ENCODE data around the gene MACROD2. TPM values are rescaled to one million over a fixed set of nuclear protein-coding genes. Genes with fewer than 3 reads are reported as not detected.

MACROD2 gene
- total and polyA plus RNA-seq, 4 donors, result 13.0 to 67.1 (median 20.7) TPM

DNA sequence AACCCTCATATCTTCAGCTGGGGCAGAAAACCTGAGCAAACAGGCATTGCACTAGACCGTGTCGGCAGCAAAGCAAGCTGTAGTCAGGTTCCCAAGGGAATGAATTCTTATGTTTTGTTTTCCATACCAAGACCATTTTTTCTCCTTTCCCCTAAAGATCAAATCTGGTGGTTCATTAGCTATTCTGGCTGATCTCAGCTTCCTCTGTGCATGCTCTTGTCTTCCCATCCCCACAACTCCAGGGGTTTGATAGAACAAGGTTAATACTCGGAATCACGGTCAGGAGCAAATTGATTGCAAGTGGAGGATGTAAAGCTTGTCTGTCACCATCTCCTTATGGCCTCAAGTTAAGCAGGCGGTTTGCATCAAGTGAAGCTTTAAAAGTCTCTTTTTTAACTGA is 1799.1 kb downstream of the MACROD2 start:
- no peaks in the 10 kb centered on the region for H3K36me3 ChIP-seq (ENCODE audit: control insufficient read depth in 4 of 4, insufficient read depth in 4 of 4, low read length in 4 of 4)
- WGBS, 2 donors, result 87 to 94% methylated on average over 5 of the region's 5 CpGs
- no peaks in the 10 kb centered on the region for H3K4me1 ChIP-seq (ENCODE audit: control insufficient read depth in 5 of 5, insufficient read depth in 5 of 5, low read length in 5 of 5)
- H3K9ac ChIP-seq (ENCODE audit: insufficient read depth in 1 of 2, low read length in 2 of 2), result no peak overlapping the region
- no peak for ATAC-seq (ENCODE audit: insufficient read depth, low FRiP score)
- H3K27me3 ChIP-seq (ENCODE audit: control insufficient read depth in 3 of 3, insufficient read depth in 3 of 3, low read length in 2 of 3), result no peaks in the 10 kb centered on the region
- no peak overlapping the region for H3K27ac ChIP-seq (ENCODE audit: low read depth in 1 of 2, low read length in 1 of 2)
- no peaks in the 10 kb centered on the region for H3K9me3 ChIP-seq (ENCODE audit: control insufficient read depth in 4 of 4, insufficient read depth in 3 of 4, low read length in 3 of 4)
- no peak overlapping the region for H3K4me3 ChIP-seq
- TF ChIP-seq, protein P1, sequence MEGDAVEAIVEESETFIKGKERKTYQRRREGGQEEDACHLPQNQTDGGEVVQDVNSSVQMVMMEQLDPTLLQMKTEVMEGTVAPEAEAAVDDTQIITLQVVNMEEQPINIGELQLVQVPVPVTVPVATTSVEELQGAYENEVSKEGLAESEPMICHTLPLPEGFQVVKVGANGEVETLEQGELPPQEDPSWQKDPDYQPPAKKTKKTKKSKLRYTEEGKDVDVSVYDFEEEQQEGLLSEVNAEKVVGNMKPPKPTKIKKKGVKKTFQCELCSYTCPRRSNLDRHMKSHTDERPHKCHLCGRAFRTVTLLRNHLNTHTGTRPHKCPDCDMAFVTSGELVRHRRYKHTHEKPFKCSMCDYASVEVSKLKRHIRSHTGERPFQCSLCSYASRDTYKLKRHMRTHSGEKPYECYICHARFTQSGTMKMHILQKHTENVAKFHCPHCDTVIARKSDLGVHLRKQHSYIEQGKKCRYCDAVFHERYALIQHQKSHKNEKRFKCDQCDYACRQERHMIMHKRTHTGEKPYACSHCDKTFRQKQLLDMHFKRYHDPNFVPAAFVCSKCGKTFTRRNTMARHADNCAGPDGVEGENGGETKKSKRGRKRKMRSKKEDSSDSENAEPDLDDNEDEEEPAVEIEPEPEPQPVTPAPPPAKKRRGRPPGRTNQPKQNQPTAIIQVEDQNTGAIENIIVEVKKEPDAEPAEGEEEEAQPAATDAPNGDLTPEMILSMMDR (IDR thresholded peaks at IDR 0.05; ENCODE audit: control extremely low read depth, extremely low read depth), result no peak
- DNase-seq, result no peak

DNA sequence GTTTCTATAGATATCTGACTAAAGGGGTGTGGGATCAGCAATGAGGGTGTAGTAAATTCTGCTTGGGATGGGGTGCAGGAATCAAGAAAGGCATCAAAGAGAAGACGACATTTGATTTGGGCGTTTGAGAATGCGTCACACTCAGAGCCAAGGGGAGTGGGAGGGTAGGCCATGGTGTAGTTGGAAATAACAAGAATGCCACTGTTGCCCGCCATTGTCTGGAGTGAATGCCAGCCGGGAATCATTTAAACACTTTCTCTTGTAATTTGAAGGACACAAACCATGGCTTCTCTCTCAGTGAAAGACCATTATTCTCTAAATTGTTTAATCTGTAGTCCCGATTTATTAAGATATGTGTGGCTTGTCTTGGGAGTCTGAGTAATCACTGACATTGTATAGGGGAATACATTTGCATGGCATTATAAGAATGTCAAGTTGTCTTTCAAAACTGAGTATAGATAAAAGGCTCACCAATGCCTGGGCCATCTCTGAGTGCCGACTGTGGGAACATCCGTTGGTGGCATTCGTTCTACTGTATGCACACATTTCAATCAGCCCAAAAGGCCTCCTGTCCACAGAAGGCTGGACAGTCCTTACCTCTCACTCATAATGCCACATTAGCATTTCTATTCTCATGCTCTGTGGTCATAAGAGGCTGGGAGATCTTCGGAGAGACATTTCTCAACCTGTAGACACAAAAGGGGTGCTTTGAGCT is 1800.1 kb downstream of the MACROD2 start:
- no peak for ATAC-seq (ENCODE audit: insufficient read depth, low FRiP score)
- Histone ChIP-seq H3K9ac (ENCODE audit: insufficient read depth in 1 of 2, low read length in 2 of 2) (no peak overlapping the region), H3K27ac (ENCODE audit: low read depth in 1 of 2, low read length in 1 of 2) (no peak overlapping the region), H3K36me3 (ENCODE audit: control insufficient read depth in 4 of 4, insufficient read depth in 4 of 4, low read length in 4 of 4) (no peaks in the 10 kb centered on the region), H3K4me3 (no peak overlapping the region), H3K4me1 (ENCODE audit: control insufficient read depth in 5 of 5, insufficient read depth in 5 of 5, low read length in 5 of 5) (no peaks in the 10 kb centered on the region), H3K9me3 (ENCODE audit: control insufficient read depth in 4 of 4, insufficient read depth in 3 of 4, low read length in 3 of 4) (no peaks in the 10 kb centered on the region), H3K27me3 (ENCODE audit: control insufficient read depth in 3 of 3, insufficient read depth in 3 of 3, low read length in 2 of 3) (no peaks in the 10 kb centered on the region)
- WGBS, 2 donors, result 94 to 96% methylated on average over 10 of the region's 10 CpGs
- no peak for DNase-seq
- TF ChIP-seq, protein P1 (IDR thresholded peaks at IDR 0.05; ENCODE audit: control extremely low read depth, extremely low read depth), result no peak

DNA sequence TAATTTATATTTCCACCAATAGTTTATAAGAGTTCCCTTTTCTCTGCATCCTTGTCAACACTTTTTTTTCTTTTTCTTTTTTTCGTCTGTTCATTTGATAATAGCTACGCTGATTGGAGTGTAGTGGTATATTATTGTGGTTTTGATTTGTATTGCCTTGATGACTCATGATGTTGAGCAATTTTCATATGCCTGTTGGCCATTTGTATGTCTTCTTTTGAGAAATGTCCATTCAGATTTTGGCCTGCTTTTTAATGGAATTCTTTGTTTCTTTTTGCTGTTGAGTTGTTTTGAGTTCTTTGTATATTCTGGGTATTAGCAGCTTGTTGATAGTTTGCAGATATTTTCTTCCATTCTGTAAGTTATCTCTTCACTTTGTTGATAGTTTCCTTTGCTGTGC is 1804.6 kb downstream of the MACROD2 start:
- no peaks in the 10 kb centered on the region for H3K27me3 ChIP-seq (ENCODE audit: control insufficient read depth in 3 of 3, insufficient read depth in 3 of 3, low read length in 2 of 3)
- H3K4me3 ChIP-seq, result no peak overlapping the region
- H3K27ac ChIP-seq (ENCODE audit: low read depth in 1 of 2, low read length in 1 of 2), result no peak overlapping the region
- ATAC-seq (ENCODE audit: insufficient read depth, low FRiP score), result no peak
- H3K36me3 ChIP-seq (ENCODE audit: control insufficient read depth in 4 of 4, insufficient read depth in 4 of 4, low read length in 4 of 4), result no peaks in the 10 kb centered on the region
- H3K4me1 ChIP-seq (ENCODE audit: control insufficient read depth in 5 of 5, insufficient read depth in 5 of 5, low read length in 5 of 5), result no peaks in the 10 kb centered on the region
- no peak overlapping the region for H3K9ac ChIP-seq (ENCODE audit: insufficient read depth in 1 of 2, low read length in 2 of 2)
- 55 to 77% methylated on average over 2 of the region's 2 CpGs for WGBS, 2 donors
- H3K9me3 ChIP-seq (ENCODE audit: control insufficient read depth in 4 of 4, insufficient read depth in 3 of 4, low read length in 3 of 4), result no peaks in the 10 kb centered on the region
- DNase-seq, result no peak
- TF ChIP-seq, protein P1 (IDR thresholded peaks at IDR 0.05; ENCODE audit: control extremely low read depth, extremely low read depth), result no peak

DNA sequence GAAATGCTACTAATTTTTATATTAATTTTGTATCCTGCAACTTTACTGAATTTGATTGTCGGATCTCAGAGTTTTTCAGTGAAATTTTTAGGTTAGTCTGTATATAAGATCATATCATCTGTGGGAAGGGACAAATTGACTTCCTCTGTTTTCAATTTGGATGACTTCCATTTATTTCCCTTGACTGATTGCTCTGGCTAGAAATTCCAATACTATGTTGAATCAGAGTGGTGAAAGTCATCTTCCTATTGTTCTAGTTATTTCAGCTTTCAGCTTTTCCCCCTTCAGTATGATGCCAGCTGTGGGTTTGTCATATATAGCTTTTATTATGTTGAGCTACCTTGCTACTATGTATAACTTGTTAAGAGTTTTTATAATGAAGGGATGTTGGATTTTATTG is 1806.7 kb downstream of the MACROD2 start:
- no peak overlapping the region for H3K9ac ChIP-seq (ENCODE audit: insufficient read depth in 1 of 2, low read length in 2 of 2)
- H3K4me3 ChIP-seq, result no peak overlapping the region
- no peak overlapping the region for H3K27ac ChIP-seq (ENCODE audit: low read depth in 1 of 2, low read length in 1 of 2)
- no peaks in the 10 kb centered on the region for H3K27me3 ChIP-seq (ENCODE audit: control insufficient read depth in 3 of 3, insufficient read depth in 3 of 3, low read length in 2 of 3)
- DNase-seq (no peak), ATAC-seq (ENCODE audit: insufficient read depth, low FRiP score) (no peak)
- H3K36me3 ChIP-seq (ENCODE audit: control insufficient read depth in 4 of 4, insufficient read depth in 4 of 4, low read length in 4 of 4), result no peaks in the 10 kb centered on the region
- no peaks in the 10 kb centered on the region for H3K9me3 ChIP-seq (ENCODE audit: control insufficient read depth in 4 of 4, insufficient read depth in 3 of 4, low read length in 3 of 4)
- TF ChIP-seq, protein P1 (IDR thresholded peaks at IDR 0.05; ENCODE audit: control extremely low read depth, extremely low read depth), result no peak
- 64 to 77% methylated on average over 1 of the region's 1 CpG for WGBS, 2 donors
- H3K4me1 ChIP-seq (ENCODE audit: control insufficient read depth in 5 of 5, insufficient read depth in 5 of 5, low read length in 5 of 5), result no peaks in the 10 kb centered on the region

Data from lung (tissue), 12 donors.